Trophoblast cell (in vitro differentiated cells and primary cell): ENCODE measurements around the gene ZNRF2.
A peak's percentile ranks its signal among the peaks of the same experiment; 100 is the strongest.

Experiments
- DNase-seq, 2 donors: peaks; one replicate each; pipeline ENCODE4 v3.0.0-alpha.2; 2016
- H2AFZ ChIP-seq: 2 replicates; pipeline ENCODE4 v1.6.1; 2013; ENCODE audit warnings: low read length, moderate library complexity, mild to moderate bottlenecking; ENCODE audit not compliant: insufficient read depth, poor library complexity
- H2AK5ac ChIP-seq: 2 replicates; pipeline ENCODE4 v1.6.1; 2013; ENCODE audit warnings: mild to moderate bottlenecking, low read length
- H2BK120ac ChIP-seq: 2 replicates; pipeline ENCODE4 v1.6.1; 2013; ENCODE audit warnings: low read length, mild to moderate bottlenecking, moderate library complexity; ENCODE audit not compliant: insufficient read depth, poor library complexity
- H2BK12ac ChIP-seq: 2 replicates; pipeline ENCODE4 v1.6.1; 2013; ENCODE audit warnings: mild to moderate bottlenecking, low read length, moderate library complexity
- H2BK5ac ChIP-seq: 2 replicates; pipeline ENCODE4 v1.6.1; 2013; ENCODE audit warnings: low read length, low read depth, moderate library complexity, mild to moderate bottlenecking; ENCODE audit not compliant: poor library complexity
- H3K14ac ChIP-seq: 2 replicates; pipeline ENCODE4 v1.6.1; 2013; ENCODE audit warnings: mild to moderate bottlenecking, low read length
- H3K18ac ChIP-seq: 2 replicates; pipeline ENCODE4 v1.6.1; 2013; ENCODE audit warnings: mild to moderate bottlenecking, low read length
- H3K23ac ChIP-seq: 2 replicates; pipeline ENCODE4 v1.6.1; 2013; ENCODE audit warnings: low read length
- H3K27ac ChIP-seq: 2 replicates; pipeline ENCODE4 v1.5.1; 2013; ENCODE audit warnings: low read depth, mild to moderate bottlenecking, inconsistent platforms, low read length, moderate library complexity
- H3K27me3 ChIP-seq: 2 replicates; pipeline ENCODE4 v1.6.1; 2013; ENCODE audit warnings: inconsistent platforms, mild to moderate bottlenecking, low read length, moderate library complexity; ENCODE audit not compliant: insufficient read depth
- H3K36me3 ChIP-seq, 2 experiments: 1 replicate in 1 of 2; 2 replicates in 1 of 2; pipeline ENCODE4 v1.6.1; 2013; ENCODE audit warnings: low read length in 2 of 2, mild to moderate bottlenecking in 2 of 2, moderate library complexity in 1 of 2; ENCODE audit not compliant: insufficient read depth in 2 of 2, control insufficient read depth in 1 of 2
- H3K4ac ChIP-seq: 2 replicates; pipeline ENCODE4 v1.6.1; 2013; ENCODE audit warnings: low read depth, mild to moderate bottlenecking, low read length, moderate library complexity
- H3K4me1 ChIP-seq, 2 experiments: 1 replicate in 1 of 2; 2 replicates in 1 of 2; pipeline ENCODE4 v1.6.1; 2013; ENCODE audit warnings: low read length in 2 of 2, mild to moderate bottlenecking in 2 of 2, moderate library complexity in 1 of 2; ENCODE audit not compliant: insufficient read depth in 2 of 2, control insufficient read depth in 1 of 2
- H3K4me2 ChIP-seq: 2 replicates; pipeline ENCODE4 v1.6.1; 2013; ENCODE audit warnings: inconsistent platforms, mild to moderate bottlenecking, low read length, moderate library complexity
- H3K4me3 ChIP-seq: 2 replicates; pipeline ENCODE4 v1.5.1; 2013; ENCODE audit warnings: mild to moderate bottlenecking, low read depth, low read length, inconsistent platforms
- H3K79me1 ChIP-seq: one replicate; pipeline ENCODE4 v1.6.1; 2013; ENCODE audit warnings: low read length
- H3K79me2 ChIP-seq: 2 replicates; pipeline ENCODE4 v1.6.1; 2013; ENCODE audit warnings: low read length, mild to moderate bottlenecking; ENCODE audit not compliant: control insufficient read depth, insufficient read depth, poor library complexity
- H3K9ac ChIP-seq: 2 replicates; pipeline ENCODE4 v1.6.1; 2013; ENCODE audit warnings: mild to moderate bottlenecking, low read length
- H3K9me3 ChIP-seq: 2 replicates; pipeline ENCODE4 v1.6.1; 2013; ENCODE audit warnings: low read depth, mild to moderate bottlenecking, control low read depth, inconsistent platforms, low read length; ENCODE audit not compliant: insufficient read depth
- H4K12ac ChIP-seq: 2 replicates; pipeline ENCODE4 v1.6.1; 2013; ENCODE audit warnings: low read depth, mild to moderate bottlenecking, low read length, moderate library complexity
- H4K8ac ChIP-seq: 2 replicates; pipeline ENCODE4 v1.6.1; 2013; ENCODE audit warnings: low read depth, mild to moderate bottlenecking, low read length, moderate library complexity
- H4K91ac ChIP-seq: one replicate; pipeline ENCODE4 v1.6.1; 2013; ENCODE audit warnings: low read depth, mild to moderate bottlenecking, low read length, moderate library complexity
- WGBS: extraction: QIAGEN DNeasy Blood & Tissue Kit; methylation state at CpG from one replicate; pipeline ENCODE4 v1.1.7; 2013; ENCODE audit warnings: missing lambda C conversion rate; ENCODE audit not compliant: insufficient read length, insufficient coverage; ENCODE audit errors: extremely low coverage; 5-methylcytosine and 5-hydroxymethylcytosine counted together

ZNRF2 gene

GRCh38 chr7:30396389-30396788 lies 112.0 kb downstream of the ZNRF2 start:
- Histone ChIP-seq H3K4me3 (no peak overlapping the region), H3K9ac (no peak overlapping the region), H3K23ac (no peak overlapping the region), H3K36me3 (no peaks in the 10 kb centered on the region), H4K8ac (no peak overlapping the region), H2BK5ac (no peak overlapping the region), H3K79me1 (no peaks in the 10 kb centered on the region), H3K27me3 (no peaks in the 10 kb centered on the region), H3K9me3 (no peaks in the 10 kb centered on the region), H3K27ac (no peak overlapping the region), H3K4me1 (no peaks in the 10 kb centered on the region), H2AFZ (no peak overlapping the region), H3K4me2 (no peak overlapping the region), H4K12ac (no peak overlapping the region), H3K79me2 (no peaks in the 10 kb centered on the region), H3K18ac (no peak overlapping the region), H2BK120ac (no peak overlapping the region), H2AK5ac (no peak overlapping the region), H2BK12ac (no peak overlapping the region), H4K91ac (no peak overlapping the region), H3K14ac (no peak overlapping the region), H3K4ac (no peak overlapping the region)
- no CpG with 5 or more reads among the region's 7 CpGs for WGBS
- DNase-seq: no peak

- Histone ChIP-seq H2BK12ac (no peak overlapping the region), H4K91ac (no peak overlapping the region), H4K12ac (no peak overlapping the region), H3K4me1 (no peaks in the 10 kb centered on the region), H2BK120ac (no peak overlapping the region), H3K4me3 (no peak overlapping the region), H3K4ac (no peak overlapping the region), H3K36me3 (peaks cover 0 to 2% of the 10 kb centered on the region in 2 experiments), H3K79me1 (no peaks in the 10 kb centered on the region), H2BK5ac (no peak overlapping the region), H4K8ac (no peak overlapping the region), H2AFZ (no peak overlapping the region), H3K14ac (no peak overlapping the region), H3K79me2 (no peaks in the 10 kb centered on the region), H2AK5ac (no peak overlapping the region), H3K27ac (no peak overlapping the region), H3K27me3 (no peaks in the 10 kb centered on the region), H3K9me3 (peaks cover 1% of the 10 kb centered on the region), H3K4me2 (no peak overlapping the region), H3K23ac (no peak overlapping the region), H3K9ac (no peak overlapping the region), H3K18ac (no peak overlapping the region)
- no peak for DNase-seq
- WGBS: no CpG with 5 or more reads among the region's 3 CpGs
Measured at GRCh38 chr7:30403477-30403876, 119.1 kb downstream of the ZNRF2 start.

GRCh38 chr7:30405179-30405578 lies 120.8 kb downstream of the ZNRF2 start:
- Histone ChIP-seq H4K91ac (no peak overlapping the region), H3K14ac (no peak overlapping the region), H3K27ac (no peak overlapping the region), H3K4me2 (no peak overlapping the region), H3K9me3 (peaks cover 1% of the 10 kb centered on the region), H2BK5ac (no peak overlapping the region), H3K79me1 (no peaks in the 10 kb centered on the region), H2AK5ac (no peak overlapping the region), H3K27me3 (no peaks in the 10 kb centered on the region), H3K9ac (no peak overlapping the region), H2BK12ac (no peak overlapping the region), H3K18ac (no peak overlapping the region), H4K12ac (no peak overlapping the region), H2AFZ (no peak overlapping the region), H4K8ac (no peak overlapping the region), H3K4ac (no peak overlapping the region), H3K23ac (no peak overlapping the region), H3K36me3 (peaks cover 0 to 2% of the 10 kb centered on the region in 2 experiments), H3K79me2 (no peaks in the 10 kb centered on the region), H2BK120ac (no peak overlapping the region), H3K4me3 (no peak overlapping the region), H3K4me1 (no peaks in the 10 kb centered on the region)
- WGBS: no CpG with 5 or more reads among the region's 2 CpGs
- no peak for DNase-seq

GRCh38 chr7:30406664-30407425 lies 122.4 kb downstream of the ZNRF2 start:
- no peak overlapping the region for H4K8ac ChIP-seq
- H3K18ac ChIP-seq: no peak overlapping the region
- no CpG with 5 or more reads among the region's 13 CpGs for WGBS
- no peaks in the 10 kb centered on the region for H3K79me1 ChIP-seq
- H4K91ac ChIP-seq: no peak overlapping the region
- no peak overlapping the region for H2BK12ac ChIP-seq
- H3K4ac ChIP-seq: no peak overlapping the region
- no peak overlapping the region for H3K9ac ChIP-seq
- peaks cover 0 to 2% of the 10 kb centered on the region in 2 experiments for H3K36me3 ChIP-seq
- H3K27me3 ChIP-seq: no peaks in the 10 kb centered on the region
- H2BK5ac ChIP-seq: no peak overlapping the region
- H2AK5ac ChIP-seq: no peak overlapping the region
- H3K4me1 ChIP-seq: no peaks in the 10 kb centered on the region
- H3K4me2 ChIP-seq: no peak overlapping the region
- no peak overlapping the region for H2AFZ ChIP-seq
- H4K12ac ChIP-seq: no peak overlapping the region
- no peak overlapping the region for H3K4me3 ChIP-seq
- no peak overlapping the region for H3K14ac ChIP-seq
- H3K23ac ChIP-seq: peak overlapping the region; percentile 87
- H2BK120ac ChIP-seq: no peak overlapping the region
- peaks cover 1% of the 10 kb centered on the region for H3K9me3 ChIP-seq
- no peak for DNase-seq
- no peaks in the 10 kb centered on the region for H3K79me2 ChIP-seq
- H3K27ac ChIP-seq: no peak overlapping the region
